ENCODE measurements around the gene HOXC10. TPM values are rescaled to one million over a fixed set of nuclear protein-coding genes. Genes with fewer than 3 reads are reported as not detected.

Gene HOXC10
- total RNA-seq, 1 experiment from 2014 or later, result not detected

DNA sequence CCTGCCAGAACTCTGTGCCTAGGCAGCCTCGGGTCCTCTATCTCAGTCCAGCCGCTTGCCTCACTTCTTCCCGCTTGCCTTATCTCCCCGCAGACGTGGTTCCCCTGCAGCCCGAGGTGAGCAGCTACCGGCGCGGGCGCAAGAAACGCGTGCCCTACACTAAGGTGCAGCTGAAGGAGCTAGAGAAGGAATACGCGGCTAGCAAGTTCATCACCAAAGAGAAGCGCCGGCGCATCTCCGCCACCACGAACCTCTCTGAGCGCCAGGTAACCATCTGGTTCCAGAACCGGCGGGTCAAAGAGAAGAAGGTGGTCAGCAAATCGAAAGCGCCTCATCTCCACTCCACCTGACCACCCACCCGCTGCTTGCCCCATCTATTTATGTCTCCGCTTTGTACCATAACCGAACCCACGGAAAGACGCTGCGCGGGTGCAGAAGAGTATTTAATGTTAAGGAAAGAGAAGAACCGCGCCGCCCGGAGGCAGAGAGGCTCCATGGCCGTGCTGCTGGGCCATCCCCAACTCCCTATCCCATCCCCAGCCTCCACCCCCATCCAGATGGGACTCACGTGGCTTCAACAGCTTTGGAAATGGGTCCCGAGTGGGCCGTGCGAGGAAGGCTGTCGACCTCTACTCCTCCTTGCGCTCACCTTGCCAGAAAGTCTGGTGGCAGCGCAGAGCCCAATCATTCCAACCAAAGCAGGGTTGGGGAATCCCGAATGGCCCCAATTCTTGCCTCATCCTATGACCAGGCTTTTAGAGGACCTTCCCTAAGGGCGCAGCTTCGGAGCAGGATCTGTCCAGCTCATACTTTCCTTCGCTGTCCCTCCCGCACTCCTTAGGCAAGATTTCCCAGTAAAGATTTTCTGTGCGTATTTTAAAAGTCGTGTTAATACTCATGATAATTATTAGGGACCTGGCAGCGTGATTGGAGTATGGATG, 39.8 kb upstream of the HOXC10 start:
- peaks cover 100% of the 10 kb centered on the region for H3K27me3 ChIP-seq (ENCODE audit: control insufficient read depth, insufficient read depth, low read length)
- DNase-seq, result peak; percentile 78
- H3K4me3 ChIP-seq (ENCODE audit: insufficient read depth, low read depth, low read length), result no peak overlapping the region
- H3K36me3 ChIP-seq (replicated peaks; ENCODE audit: control insufficient read depth, insufficient read depth, low read length), result no peaks in the 10 kb centered on the region

DNA sequence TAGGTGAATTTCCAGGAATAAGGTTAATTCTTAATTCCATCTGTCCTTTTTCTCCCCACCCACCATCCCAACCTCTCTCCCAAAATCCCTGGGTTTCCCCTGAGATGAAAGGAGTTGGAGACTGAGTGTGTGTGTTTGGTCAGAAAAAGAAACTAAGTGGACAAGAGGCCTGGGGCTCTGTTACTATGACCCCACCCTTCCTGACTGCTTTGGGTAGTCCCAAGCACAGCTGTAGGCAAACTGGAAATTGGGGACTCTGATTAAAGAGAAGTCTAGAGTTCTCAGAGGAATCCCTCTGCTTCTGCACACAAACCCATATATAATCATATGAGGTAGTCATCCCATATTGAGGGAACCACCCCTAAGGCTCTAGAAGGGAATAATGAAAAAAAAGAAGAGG, 37.2 kb upstream of the HOXC10 start:
- Histone ChIP-seq H3K36me3 (replicated peaks; ENCODE audit: control insufficient read depth, insufficient read depth, low read length) (no peaks in the 10 kb centered on the region), H3K4me3 (ENCODE audit: insufficient read depth, low read depth, low read length) (no peak overlapping the region), H3K27me3 (ENCODE audit: control insufficient read depth, insufficient read depth, low read length) (peaks cover 100% of the 10 kb centered on the region)
- peak; percentile 13 for DNase-seq

DNA sequence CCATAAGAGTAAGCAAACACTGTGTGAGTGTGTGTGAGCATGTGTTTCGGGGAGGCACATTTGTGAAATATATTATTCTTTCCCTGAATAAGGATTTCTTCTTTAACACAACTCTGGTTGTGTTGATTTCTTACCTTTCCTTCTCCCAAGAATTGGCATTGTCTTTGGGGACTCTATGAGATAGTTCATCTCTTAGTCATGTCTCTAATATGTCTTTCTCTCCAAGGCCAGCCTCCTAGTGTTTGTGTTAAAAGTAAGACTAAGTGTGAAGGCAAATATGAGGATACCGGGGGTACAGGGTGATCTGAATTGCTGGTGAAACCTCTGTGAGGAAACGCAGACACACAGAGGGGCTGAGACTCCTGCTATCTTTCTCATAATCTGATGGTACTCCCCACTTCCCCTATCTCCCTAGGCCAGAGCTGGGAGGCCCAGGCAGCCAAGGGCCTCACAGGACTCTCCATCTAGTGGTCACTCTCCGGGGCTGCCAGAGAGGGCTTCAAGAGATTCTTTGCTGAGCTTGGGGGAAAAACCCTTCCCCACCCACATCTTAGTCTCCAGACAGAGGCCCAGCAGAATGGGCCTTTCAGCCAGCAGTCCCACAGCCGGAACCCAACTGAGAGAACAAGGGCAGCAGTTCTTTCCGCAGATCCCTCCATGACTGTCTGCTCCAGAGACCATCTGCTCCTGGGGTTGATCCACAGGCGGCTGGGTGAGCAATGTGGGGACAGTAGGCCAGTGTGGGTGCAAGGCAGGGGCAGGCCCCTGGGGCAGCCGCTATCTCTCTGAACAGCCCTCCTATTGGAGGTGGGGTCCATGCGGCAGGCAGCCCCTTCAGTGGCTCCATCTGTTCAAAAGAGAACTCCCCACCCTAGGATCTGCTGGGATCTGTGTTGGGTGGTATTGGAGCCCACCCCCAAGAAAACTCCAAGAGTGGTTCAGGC, 36.0 kb upstream of the HOXC10 start:
- H3K4me3 ChIP-seq (ENCODE audit: insufficient read depth, low read depth, low read length), result no peak overlapping the region
- H3K27me3 ChIP-seq (ENCODE audit: control insufficient read depth, insufficient read depth, low read length), result peaks cover 100% of the 10 kb centered on the region
- H3K36me3 ChIP-seq (replicated peaks; ENCODE audit: control insufficient read depth, insufficient read depth, low read length), result no peaks in the 10 kb centered on the region
- peak; percentile 61 for DNase-seq

DNA sequence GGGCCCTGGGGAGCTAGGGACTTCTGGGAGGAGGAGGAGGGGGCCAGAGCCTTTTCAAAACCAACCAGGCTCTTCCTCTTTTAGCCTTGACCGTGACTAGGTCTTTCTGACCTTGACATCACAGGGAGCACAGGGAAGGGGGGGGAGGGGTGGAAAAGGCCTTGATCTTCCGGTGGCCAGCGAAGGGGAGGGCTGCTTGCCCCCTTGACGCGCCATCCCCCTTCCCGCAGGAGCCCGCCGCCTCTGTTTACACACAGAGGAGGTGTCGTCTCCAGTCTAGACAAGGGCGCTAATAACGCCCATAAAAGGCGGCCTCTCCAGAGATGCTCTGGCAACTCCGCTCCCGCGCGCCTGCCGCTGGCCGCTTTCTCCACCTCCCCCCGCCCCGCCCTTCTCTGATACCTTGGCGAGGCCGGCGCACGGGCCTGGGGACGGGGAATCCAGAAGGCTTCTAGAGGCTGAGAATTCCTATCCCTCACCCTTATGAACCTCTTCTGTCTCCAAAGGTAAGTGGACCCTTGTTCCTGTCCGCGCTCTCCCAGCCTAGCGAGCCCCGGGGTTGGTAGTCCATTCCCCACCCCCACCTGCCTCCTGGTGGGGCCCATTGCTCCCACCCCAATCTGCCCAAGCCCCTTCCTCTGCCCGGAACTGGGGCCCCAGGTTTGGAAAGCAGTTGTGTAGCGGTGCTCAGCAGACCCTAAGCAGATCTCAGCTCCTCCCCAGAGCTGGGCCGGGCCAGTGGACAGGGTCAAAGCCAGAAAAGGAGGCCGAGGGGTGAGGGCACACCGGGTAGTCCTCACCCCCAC, 35.1 kb upstream of the HOXC10 start:
- peaks cover 100% of the 10 kb centered on the region for H3K27me3 ChIP-seq (ENCODE audit: control insufficient read depth, insufficient read depth, low read length)
- no peaks in the 10 kb centered on the region for H3K36me3 ChIP-seq (replicated peaks; ENCODE audit: control insufficient read depth, insufficient read depth, low read length)
- no peak overlapping the region for H3K4me3 ChIP-seq (ENCODE audit: insufficient read depth, low read depth, low read length)
- DNase-seq, result peak; percentile 75

DNA sequence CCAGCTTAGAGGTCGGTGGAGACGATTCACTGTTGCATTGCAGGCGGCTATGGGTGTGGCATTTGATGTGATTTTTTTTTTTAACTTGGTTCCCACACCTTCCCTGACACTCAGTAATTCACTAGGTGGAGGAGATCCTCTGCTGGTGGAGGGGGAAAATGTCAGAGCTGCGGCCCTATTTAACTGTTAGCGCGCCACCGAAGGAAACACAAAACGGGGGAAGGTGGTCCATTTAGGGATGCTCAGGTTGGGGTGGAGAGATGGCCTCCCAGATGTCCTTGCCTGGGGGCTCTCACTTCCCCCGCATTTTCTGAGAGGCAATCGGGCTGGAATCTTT, 34.5 kb upstream of the HOXC10 start:
- DNase-seq, result no peak
- no peaks in the 10 kb centered on the region for H3K36me3 ChIP-seq (replicated peaks; ENCODE audit: control insufficient read depth, insufficient read depth, low read length)
- peaks cover 100% of the 10 kb centered on the region for H3K27me3 ChIP-seq (ENCODE audit: control insufficient read depth, insufficient read depth, low read length)
- H3K4me3 ChIP-seq (ENCODE audit: insufficient read depth, low read depth, low read length), result no peak overlapping the region

DNA sequence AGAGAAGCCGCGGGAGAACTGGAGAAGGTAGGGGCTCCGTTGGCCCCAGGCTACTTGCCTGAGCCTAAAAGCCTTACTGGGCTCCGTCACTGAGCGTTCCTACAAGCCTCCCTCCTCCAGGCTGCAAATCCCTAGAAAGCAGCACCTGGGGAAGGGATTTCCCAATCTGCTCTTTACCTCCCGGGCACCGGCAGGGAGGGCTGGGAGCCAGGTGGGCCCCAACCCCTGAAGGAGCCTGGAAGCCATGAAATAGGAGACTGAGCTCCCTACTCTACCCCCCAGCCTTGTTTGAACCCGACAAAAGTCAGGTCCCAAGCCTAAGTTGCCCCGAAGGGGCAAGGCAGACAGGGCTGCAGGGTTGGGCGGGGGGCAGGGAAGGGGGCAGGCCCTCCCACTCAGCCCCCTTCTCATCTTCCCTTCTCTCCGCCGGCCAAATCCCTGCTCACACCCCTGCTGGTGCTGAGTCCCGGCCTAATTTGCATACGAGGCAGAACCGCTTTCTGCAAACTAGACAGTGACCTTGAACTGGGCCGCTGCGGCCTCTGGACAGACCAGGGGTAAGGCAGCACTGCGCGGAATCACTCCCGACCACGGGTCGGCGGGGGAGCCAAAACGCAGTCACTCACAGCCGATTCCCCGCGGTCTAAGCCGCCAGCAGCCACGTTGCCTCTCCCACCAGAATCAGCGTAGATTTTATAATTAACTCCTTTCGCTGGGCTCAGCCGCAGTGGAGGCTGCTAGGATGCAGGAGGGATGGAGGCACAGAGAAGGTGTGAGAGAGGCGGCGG, 34.0 kb upstream of the HOXC10 start:
- Histone ChIP-seq H3K36me3 (replicated peaks; ENCODE audit: control insufficient read depth, insufficient read depth, low read length) (no peaks in the 10 kb centered on the region), H3K27me3 (ENCODE audit: control insufficient read depth, insufficient read depth, low read length) (peaks cover 100% of the 10 kb centered on the region), H3K4me3 (ENCODE audit: insufficient read depth, low read depth, low read length) (no peak overlapping the region)
- peak; percentile 65 for DNase-seq

DNA sequence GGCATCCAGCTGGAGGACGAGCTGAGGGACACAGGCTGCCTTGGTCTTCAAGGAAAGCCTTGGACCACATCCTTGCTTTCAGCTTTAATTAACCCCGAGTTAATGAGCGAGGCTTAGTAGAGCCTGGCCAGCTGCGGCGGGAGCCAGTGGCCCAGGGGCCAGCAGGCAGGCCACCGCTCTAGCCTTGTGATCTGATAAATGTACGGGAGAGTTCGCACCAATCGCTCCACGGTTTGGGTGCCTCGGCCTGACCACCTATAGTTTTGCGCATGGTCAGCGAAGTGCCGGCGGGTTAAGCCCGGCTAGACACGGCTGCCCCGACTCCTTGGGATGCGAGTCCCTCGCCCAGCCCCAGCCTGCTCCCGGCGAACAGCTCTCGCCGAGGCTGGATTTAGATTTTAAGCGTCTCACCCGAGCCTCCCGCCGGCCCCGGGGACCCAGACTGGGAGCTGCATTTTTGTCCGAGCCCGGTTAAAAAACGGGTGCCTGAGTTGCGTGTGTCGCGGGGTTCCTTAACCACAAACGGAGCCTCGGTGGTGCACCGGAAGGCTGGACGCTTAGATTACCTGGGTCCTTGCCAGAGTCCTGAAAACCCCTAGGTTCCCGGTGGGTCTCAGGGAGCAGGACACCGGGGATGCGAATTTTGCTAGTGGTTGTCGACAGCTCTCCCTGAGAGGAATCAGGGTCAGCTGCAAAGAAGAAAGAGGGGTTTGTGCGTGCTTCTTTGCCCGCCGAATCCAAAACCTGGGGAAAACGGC, 33.2 kb upstream of the HOXC10 start:
- H3K4me3 ChIP-seq (ENCODE audit: insufficient read depth, low read depth, low read length), result no peak overlapping the region
- no peaks in the 10 kb centered on the region for H3K36me3 ChIP-seq (replicated peaks; ENCODE audit: control insufficient read depth, insufficient read depth, low read length)
- peak; percentile 80 for DNase-seq
- peaks cover 100% of the 10 kb centered on the region for H3K27me3 ChIP-seq (ENCODE audit: control insufficient read depth, insufficient read depth, low read length)

DNA sequence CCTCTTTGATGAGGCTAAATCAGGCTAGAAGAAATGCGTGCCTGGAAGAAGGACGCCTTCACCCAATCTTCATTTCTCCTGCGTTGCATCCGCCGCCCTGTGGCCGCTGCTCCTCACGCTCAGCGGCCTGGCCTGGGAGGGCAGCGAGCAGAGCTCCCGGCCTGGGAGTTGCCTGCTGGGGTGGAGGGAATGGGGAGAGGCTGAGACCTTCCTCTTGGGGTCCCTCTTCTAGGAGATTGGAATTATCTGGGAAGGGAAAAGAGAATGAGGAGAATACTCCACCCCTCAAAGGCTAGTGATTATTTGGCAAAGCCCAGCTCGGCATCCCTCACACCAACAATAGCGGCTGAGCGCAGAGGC, 32.6 kb upstream of the HOXC10 start:
- Histone ChIP-seq H3K4me3 (ENCODE audit: insufficient read depth, low read depth, low read length) (no peak overlapping the region), H3K36me3 (replicated peaks; ENCODE audit: control insufficient read depth, insufficient read depth, low read length) (no peaks in the 10 kb centered on the region), H3K27me3 (ENCODE audit: control insufficient read depth, insufficient read depth, low read length) (peaks cover 100% of the 10 kb centered on the region)
- peak; percentile 82 for DNase-seq

DNA sequence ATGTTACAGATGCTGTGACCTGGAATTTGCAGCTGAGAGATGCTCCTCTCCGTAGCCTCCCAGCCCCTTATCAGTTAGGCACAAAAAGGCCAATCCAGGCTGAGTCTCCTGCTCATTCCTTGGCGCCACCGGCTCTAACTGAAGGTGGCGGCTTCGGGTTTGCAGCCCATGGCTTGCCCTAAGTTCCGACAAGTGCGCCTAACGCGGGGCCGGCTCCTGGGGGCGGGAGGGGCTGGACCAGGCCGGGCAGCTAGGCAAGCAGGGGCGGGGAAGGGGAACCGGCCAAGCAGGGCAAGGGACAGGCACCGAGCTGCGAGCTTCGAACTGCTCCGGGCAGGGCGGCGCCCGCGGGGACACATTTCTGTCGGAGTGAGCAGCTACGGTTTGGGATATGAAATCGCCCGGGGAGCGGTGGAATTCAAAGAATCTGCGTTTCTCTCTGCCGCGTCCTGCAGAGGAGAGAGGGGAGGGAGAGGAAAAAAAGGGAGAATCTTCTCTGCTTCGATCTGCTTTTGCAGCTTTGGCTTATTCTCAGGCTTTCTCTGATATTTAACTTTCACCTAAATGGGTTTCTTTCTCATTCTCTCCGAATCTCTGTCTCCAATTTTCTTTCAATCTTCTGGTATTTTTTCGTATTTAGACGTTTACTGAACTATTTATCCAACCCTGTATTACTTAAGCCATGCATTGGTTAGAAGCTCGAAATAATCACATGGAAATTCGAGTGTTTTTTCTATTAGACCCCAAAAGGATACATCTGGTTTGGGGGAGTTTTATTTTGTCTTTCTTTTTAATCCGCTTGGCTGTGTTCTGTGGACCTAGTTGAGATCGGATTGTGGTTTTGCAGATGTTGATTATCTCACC, 31.8 kb upstream of the HOXC10 start:
- no peak overlapping the region for H3K4me3 ChIP-seq (ENCODE audit: insufficient read depth, low read depth, low read length)
- H3K36me3 ChIP-seq (replicated peaks; ENCODE audit: control insufficient read depth, insufficient read depth, low read length), result no peaks in the 10 kb centered on the region
- H3K27me3 ChIP-seq (ENCODE audit: control insufficient read depth, insufficient read depth, low read length), result peaks cover 100% of the 10 kb centered on the region
- DNase-seq, result peak; percentile 83

DNA sequence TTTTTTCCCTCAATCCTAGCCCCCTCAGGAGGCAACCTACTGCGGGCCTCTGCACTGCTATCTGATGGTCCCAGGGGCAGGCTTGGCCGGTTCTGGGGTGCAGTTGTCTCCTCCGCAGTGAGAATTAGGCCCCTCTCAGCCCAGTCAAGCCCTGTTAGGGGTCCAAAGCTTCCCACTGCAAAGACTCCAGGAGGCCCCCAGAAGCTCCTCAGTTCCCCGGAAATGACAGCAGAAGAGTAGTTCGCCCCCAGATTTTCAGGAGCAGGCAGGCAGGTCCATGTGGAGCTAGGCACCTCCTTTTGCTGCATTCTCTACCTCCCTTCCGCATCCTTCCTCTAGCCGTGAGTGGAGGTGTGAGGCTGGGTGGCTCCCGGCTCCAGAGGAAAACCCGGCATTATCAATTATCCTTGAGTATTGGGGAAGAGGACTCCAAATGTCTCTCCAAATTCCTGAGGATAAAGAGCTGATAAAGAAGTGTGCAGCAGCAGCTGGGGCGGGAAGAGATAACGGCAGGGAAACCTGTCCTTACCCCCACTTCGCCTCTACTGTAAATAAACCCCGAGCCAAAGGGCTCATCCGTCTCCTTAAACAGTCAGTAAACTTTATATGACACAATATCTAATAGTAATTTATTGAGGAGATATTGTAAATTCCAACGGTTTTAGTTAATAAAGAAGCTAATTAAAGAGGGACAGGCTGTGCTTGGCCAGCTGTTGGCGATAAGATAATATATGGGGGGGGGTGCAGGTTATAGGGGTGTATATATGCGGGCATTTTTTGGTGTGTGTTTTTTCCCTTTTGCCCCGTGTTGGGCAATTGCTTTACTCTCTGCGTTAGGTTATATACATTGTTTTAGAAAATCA, 30.9 kb upstream of the HOXC10 start:
- Histone ChIP-seq H3K36me3 (replicated peaks; ENCODE audit: control insufficient read depth, insufficient read depth, low read length) (no peaks in the 10 kb centered on the region), H3K27me3 (ENCODE audit: control insufficient read depth, insufficient read depth, low read length) (peaks cover 100% of the 10 kb centered on the region), H3K4me3 (ENCODE audit: insufficient read depth, low read depth, low read length) (no peak overlapping the region)
- DNase-seq, result no peak

DNA sequence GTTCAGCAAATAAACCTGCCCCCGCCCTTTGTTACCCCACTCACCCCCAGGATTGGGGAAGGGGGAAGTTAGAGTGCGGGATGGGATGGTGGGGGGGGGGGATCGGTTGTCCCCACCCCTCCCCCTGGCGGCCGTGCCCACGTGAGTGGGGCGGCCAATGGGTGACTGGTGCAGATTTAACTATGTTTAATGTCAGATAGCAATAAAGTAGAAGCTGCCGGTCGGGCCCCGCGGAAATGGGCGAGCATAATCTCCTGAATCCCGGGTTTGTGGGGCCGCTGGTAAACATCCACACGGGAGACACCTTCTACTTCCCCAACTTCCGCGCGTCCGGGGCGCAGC, 30.3 kb upstream of the HOXC10 start, which contains the start of gene HOXC12:
HOXC12 (plus strand) TSS at position 210 of the 342 bp plus-strand sequence; CDS start at position 237, 27 bp downstream.
- no peak within 1 kb of the TSS for H3K4me3 ChIP-seq (ENCODE audit: insufficient read depth, low read depth, low read length)
- no peaks in the 10 kb centered on the region for H3K36me3 ChIP-seq (replicated peaks; ENCODE audit: control insufficient read depth, insufficient read depth, low read length)
- DNase-seq, result peak; percentile 77
- peaks cover 100% of the 10 kb centered on the region for H3K27me3 ChIP-seq (ENCODE audit: control insufficient read depth, insufficient read depth, low read length)
